Naive thymus-derived CD8-positive, alpha-beta T cell (primary cell): Measurements from ENCODE around the gene TMEM207. TPM values are rescaled to one million over a fixed set of nuclear protein-coding genes. Genes with fewer than 3 reads are reported as not detected.
"Not testable (repeated sequence)": the region's sequence is repeated elsewhere in the genome, so short reads cannot be mapped to it uniquely, and the experiment has no call there.

Source experiments
- ATAC-seq, 2 donors: fragments of 150-1000 bp; cut with Tn5 transposase in 1 of 2; sonication (Bioruptor Pico), chemical (Tn5 transposase) in 1 of 2; 1 replicate in 1 of 2; 2 replicates in 1 of 2; pipeline ENCODE4 v1.10.0; 2021; ENCODE audit warnings: mild to moderate bottlenecking in 2 of 2, moderate library complexity in 2 of 2
- POLR2A ChIA-PET: fragments of 350-600 bp; sonication (Branson Sonifier 250); formaldehyde crosslinking; loops from one replicate; lab custom pipeline; 2021; ENCODE audit warnings: antibody characterized with exemption; lab: Charles Lee
- DNase-seq, 10 donors: peaks; one replicate each; pipeline versions ENCODE4 v3.0.0 to v3.0.0-alpha.2; 2020 to 2022
- H3K27ac Mint-ChIP-seq, 10 donors: one replicate each; pipeline ENCODE4 v1.8.0; 2020 to 2022; ENCODE audit warnings: mild to moderate bottlenecking in 10 of 10, mixed read lengths in 10 of 10, moderate library complexity in 4 of 10, inconsistent platforms in 1 of 10
- H3K27me3 Mint-ChIP-seq, 5 donors: one replicate each; pipeline ENCODE4 v1.8.0; 2021 to 2022; ENCODE audit warnings: mixed read lengths in 5 of 5
- H3K36me3 Mint-ChIP-seq, 3 donors: one replicate each; pipeline ENCODE4 v1.8.0; 2020 to 2022; ENCODE audit warnings: mixed read lengths in 3 of 3, mild to moderate bottlenecking in 2 of 3, inconsistent platforms in 1 of 3
- H3K4me1 Mint-ChIP-seq, 4 donors: one replicate each; pipeline ENCODE4 v1.8.0; 2021 to 2022; ENCODE audit warnings: mixed read lengths in 4 of 4
- H3K4me3 Mint-ChIP-seq, 10 donors: one replicate each; pipeline ENCODE4 v1.8.0; 2020 to 2022; ENCODE audit warnings: mild to moderate bottlenecking in 10 of 10, mixed read lengths in 10 of 10, moderate library complexity in 6 of 10, inconsistent platforms in 1 of 10
- H3K9me3 Mint-ChIP-seq, 9 donors: one replicate each; pipeline ENCODE4 v1.8.0; 2020 to 2022; ENCODE audit warnings: mixed read lengths in 9 of 9, mild to moderate bottlenecking in 3 of 9, inconsistent platforms in 1 of 9, moderate library complexity in 1 of 9
- polyA plus RNA-seq, 3 donors: library from polyadenylated mRNA; unstranded; fragments of 300-500 nt; fragmentation: Illumina TruSeq; gene quantifications; one replicate each; pipeline ENCODE4 v1.2.3, GENCODE V29; 2021
- total RNA-seq, 8 experiments: library from RNA in 2 of 8; stranded (reverse) in 2 of 8; gene quantifications; one replicate each; pipeline ENCODE4 v1.2.3 and lab custom pipeline; 2021 to 2026

The TMEM207 gene
- total and polyA plus RNA-seq, 5 experiments from 2014 or later, result not detected

DNA sequence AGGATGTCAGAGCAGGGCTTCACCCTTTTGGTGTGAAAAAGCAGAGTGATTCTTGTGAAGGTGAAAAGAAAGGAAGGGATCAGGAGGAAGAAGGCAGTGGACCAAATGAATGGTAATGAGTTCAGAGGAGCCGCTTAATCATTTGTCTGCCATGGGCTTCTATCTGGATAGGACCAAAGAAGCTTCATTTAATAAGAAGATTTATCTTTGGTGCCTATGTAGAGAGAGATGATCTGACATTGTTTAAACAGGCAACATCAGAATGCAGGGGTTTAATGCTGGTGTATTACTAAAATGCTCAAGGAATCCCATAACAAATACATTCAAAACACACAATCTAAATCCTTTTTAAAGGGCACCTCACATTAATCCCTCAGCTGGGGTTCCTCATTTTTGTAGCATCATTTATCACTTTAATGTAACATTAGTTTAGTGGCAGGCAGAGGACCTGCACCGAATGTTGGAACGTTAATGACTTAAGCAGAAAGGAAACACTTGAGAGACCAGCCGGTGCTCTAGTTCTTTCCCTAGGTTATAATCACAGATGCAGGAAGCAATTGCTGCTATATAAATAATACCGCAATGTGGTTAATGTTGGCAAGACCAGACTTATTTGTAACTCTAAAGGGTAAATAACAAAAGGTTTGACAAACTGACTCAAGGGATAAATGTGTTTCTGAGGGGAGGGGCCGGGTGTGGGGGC lies 36.3 kb upstream of the TMEM207 start:
- H3K4me3 Mint-ChIP-seq, result no peak overlapping the region
- H3K27me3 Mint-ChIP-seq, result peaks cover 10 to 39% (median 15%) of the 10 kb centered on the region in 5 donors
- no peaks in the 10 kb centered on the region for H3K9me3 Mint-ChIP-seq
- DNase-seq, result no peak
- no peak for ATAC-seq
- H3K36me3 Mint-ChIP-seq, result no peaks in the 10 kb centered on the region
- POLR2A ChIA-PET, result no interaction called here
- H3K27ac Mint-ChIP-seq, result no peak overlapping the region
- peaks cover 0 to 6% (median under 1%) of the 10 kb centered on the region in 4 donors for H3K4me1 Mint-ChIP-seq

- H3K27ac Mint-ChIP-seq, result no peak overlapping the region
- H3K27me3 Mint-ChIP-seq, result peaks cover 0 to 13% (median 2%) of the 10 kb centered on the region in 5 donors
- peaks cover 0 to 6% (median under 1%) of the 10 kb centered on the region in 4 donors for H3K4me1 Mint-ChIP-seq
- DNase-seq (no peak), ATAC-seq (no peak)
- H3K9me3 Mint-ChIP-seq, result no peaks in the 10 kb centered on the region
- H3K4me3 Mint-ChIP-seq, result no peak overlapping the region
- no peaks in the 10 kb centered on the region for H3K36me3 Mint-ChIP-seq
- POLR2A ChIA-PET, result no interaction called here
These were observed 32.1 kb upstream of the TMEM207 start for GRCh38 chr3:190481779-190482178.

- ATAC-seq, H3K27me3 Mint-ChIP-seq, DNase-seq, POLR2A ChIA-PET, H3K27ac Mint-ChIP-seq, H3K4me3 Mint-ChIP-seq, H3K4me1 Mint-ChIP-seq: not testable (repeated sequence)
- Mint-ChIP-seq H3K36me3 (peaks cover 0 to 27% (median 5%) of the 10 kb centered on the region in 3 donors), H3K9me3 (peaks cover 4 to 28% (median 20%) of the 10 kb centered on the region in 9 donors)
These were observed 23.6 kb upstream of the TMEM207 start for GRCh38 chr3:190473261-190473660.

- Mint-ChIP-seq H3K27ac (no peak overlapping the region), H3K27me3 (peaks cover 10 to 26% (median 12%) of the 10 kb centered on the region in 5 donors), H3K4me1 (no peaks in the 10 kb centered on the region), H3K9me3 (peaks cover 4 to 24% (median 20%) of the 10 kb centered on the region in 9 donors), H3K4me3 (no peak overlapping the region), H3K36me3 (peaks cover 0 to 27% (median 5%) of the 10 kb centered on the region in 3 donors)
- DNase-seq (no peak), ATAC-seq (no peak)
- POLR2A ChIA-PET, result no interaction called here
These were observed 18.2 kb upstream of the TMEM207 start for GRCh38 chr3:190467922-190468321.

DNA sequence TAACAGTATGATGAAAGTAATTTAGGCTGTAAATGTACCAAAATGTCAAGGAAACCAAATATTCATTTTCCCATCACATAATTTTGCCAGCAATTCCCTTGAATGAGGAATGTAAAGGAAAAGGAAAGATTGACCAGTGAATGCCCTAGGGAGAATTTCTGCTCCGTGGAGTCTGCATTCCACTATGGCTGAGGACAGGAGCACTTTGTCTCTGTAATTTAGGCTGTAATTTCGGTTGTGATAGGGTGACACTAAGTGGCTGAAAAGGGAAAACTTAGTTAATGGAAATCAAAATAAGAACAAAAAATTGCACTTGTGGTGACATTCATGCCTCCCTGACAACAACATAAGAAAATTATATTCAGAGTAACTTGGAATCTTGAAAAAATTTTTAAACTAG lies 8.3 kb upstream of the TMEM207 start:
- POLR2A ChIA-PET, result no interaction called here
- no peak for DNase-seq
- peaks cover 6 to 23% (median 19%) of the 10 kb centered on the region in 5 donors for H3K27me3 Mint-ChIP-seq
- H3K9me3 Mint-ChIP-seq, result no peaks in the 10 kb centered on the region
- H3K4me3 Mint-ChIP-seq, result no peak overlapping the region
- no peak for ATAC-seq
- no peak overlapping the region for H3K27ac Mint-ChIP-seq
- H3K36me3 Mint-ChIP-seq, result no peaks in the 10 kb centered on the region
- no peaks in the 10 kb centered on the region for H3K4me1 Mint-ChIP-seq

DNA sequence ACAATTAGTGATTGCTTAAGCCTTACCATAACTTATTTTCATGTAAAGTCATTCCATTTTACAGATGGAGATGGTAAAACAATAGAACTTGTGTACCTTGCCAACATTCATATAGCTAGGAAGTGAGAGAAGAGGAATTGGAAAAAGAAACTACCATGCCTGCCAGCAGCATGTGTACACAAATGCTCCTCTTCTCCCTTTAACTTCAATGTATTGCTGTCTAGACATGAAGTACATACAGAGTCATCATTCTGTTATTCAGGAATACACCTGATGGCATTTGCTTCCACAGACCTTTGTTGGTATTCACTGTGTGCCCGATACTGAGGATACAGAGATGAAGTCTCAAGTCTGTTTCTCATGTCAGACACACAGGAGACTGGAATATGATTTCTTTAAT lies 7.1 kb upstream of the TMEM207 start:
- ATAC-seq (no peak), DNase-seq (no peak)
- H3K36me3 Mint-ChIP-seq, result no peaks in the 10 kb centered on the region

GRCh38 chr3:190455828-190456227 lies 6.1 kb upstream of the TMEM207 start:
- no peaks in the 10 kb centered on the region for H3K4me1 Mint-ChIP-seq
- ATAC-seq, result no peak
- H3K4me3 Mint-ChIP-seq, result no peak overlapping the region
- H3K36me3 Mint-ChIP-seq, result no peaks in the 10 kb centered on the region
- H3K9me3 Mint-ChIP-seq, result no peaks in the 10 kb centered on the region
- DNase-seq, result no peak
- no peak overlapping the region for H3K27ac Mint-ChIP-seq
- POLR2A ChIA-PET, result no interaction called here
- peaks cover 2 to 23% (median 12%) of the 10 kb centered on the region in 5 donors for H3K27me3 Mint-ChIP-seq

More for the DNA sequence above, 7.1 kb upstream of the TMEM207 start:
- Mint-ChIP-seq H3K27me3 (peaks cover 2 to 23% (median 12%) of the 10 kb centered on the region in 5 donors), H3K4me1 (no peaks in the 10 kb centered on the region), H3K4me3 (no peak overlapping the region), H3K9me3 (no peaks in the 10 kb centered on the region), H3K27ac (no peak overlapping the region)
- POLR2A ChIA-PET, result no interaction called here

DNA sequence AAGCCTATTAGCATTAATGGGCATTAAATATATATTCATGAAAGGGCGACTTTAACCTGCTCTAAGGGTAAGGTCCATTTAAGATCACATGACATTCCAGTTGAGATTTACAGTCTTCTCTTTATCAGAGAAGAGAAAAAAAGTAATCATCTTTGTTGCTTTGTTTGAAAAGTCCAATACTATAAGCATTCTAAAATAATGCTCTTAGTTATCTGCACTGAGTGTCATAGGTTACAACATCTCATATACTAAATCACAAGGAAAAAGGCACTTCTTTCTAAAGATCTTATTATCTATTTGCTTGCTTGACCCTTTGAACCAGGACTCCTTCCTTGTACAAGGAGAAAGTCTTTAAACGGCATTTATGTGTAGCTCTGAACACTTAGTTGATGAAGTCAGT lies 1.4 kb downstream of the TMEM207 start:
- Mint-ChIP-seq H3K36me3 (no peaks in the 10 kb centered on the region), H3K4me3 (no peak overlapping the region), H3K27me3 (peaks cover 0 to 7% (median 0%) of the 10 kb centered on the region in 5 donors), H3K27ac (no peak overlapping the region), H3K4me1 (peaks cover 3 to 12% (median 8%) of the 10 kb centered on the region in 4 donors), H3K9me3 (no peaks in the 10 kb centered on the region)
- DNase-seq, result no peak
- ATAC-seq, result no peak
- POLR2A ChIA-PET, result no interaction called here

- no peak for DNase-seq
These were observed 3.0 kb downstream of the TMEM207 start for GRCh38 chr3:190446573-190447279.

DNA sequence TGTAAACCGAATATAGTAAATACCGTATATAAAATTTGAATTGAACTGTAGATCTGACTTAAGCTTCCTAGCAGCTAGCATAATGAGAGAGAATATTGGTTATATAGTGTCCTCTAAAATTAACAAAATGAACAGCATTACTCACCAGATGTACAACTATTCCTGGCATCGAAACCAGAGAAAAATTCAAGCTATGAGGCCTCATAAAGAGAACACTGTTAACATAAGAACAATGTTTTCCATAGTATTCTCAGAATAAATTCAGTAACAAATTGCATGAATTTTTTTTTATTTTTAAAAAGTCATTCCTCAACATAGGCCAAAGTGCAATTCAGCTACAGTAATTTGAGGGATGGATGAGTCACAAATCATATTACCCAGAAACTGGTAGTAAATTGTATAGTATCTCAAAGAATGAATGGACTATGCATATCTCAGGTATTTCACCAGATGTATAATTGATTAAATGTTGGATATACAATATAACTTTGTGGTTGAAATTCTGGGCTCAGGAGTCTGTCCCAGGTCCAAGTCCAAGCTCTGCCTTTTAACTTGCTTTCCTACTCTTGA lies 5.0 kb downstream of the TMEM207 start:
- no peak for DNase-seq
- no peaks in the 10 kb centered on the region for H3K36me3 Mint-ChIP-seq
- peaks cover 3 to 12% (median 8%) of the 10 kb centered on the region in 4 donors for H3K4me1 Mint-ChIP-seq
- POLR2A ChIA-PET, result no interaction called here
- no peak overlapping the region for H3K27ac Mint-ChIP-seq
- no peaks in the 10 kb centered on the region for H3K9me3 Mint-ChIP-seq
- no peak for ATAC-seq
- H3K4me3 Mint-ChIP-seq, result no peak overlapping the region
- peaks cover 0 to 11% (median 2%) of the 10 kb centered on the region in 5 donors for H3K27me3 Mint-ChIP-seq

More at GRCh38 chr3:190446573-190447279, 3.0 kb downstream of the TMEM207 start:
- H3K4me3 Mint-ChIP-seq, result peak overlapping the region in 2 of 10 donors; percentile 1 to 2
- POLR2A ChIA-PET, result no interaction called here
- peaks cover 3 to 12% (median 8%) of the 10 kb centered on the region in 4 donors for H3K4me1 Mint-ChIP-seq
- no peaks in the 10 kb centered on the region for H3K9me3 Mint-ChIP-seq
- peak in 1 of 2 donors; percentile 33 for ATAC-seq
- H3K36me3 Mint-ChIP-seq, result no peaks in the 10 kb centered on the region
- peaks cover 0 to 8% (median 0%) of the 10 kb centered on the region in 5 donors for H3K27me3 Mint-ChIP-seq
- peak overlapping the region in 2 of 10 donors; percentile 6 to 29 for H3K27ac Mint-ChIP-seq

- H3K4me3 Mint-ChIP-seq, result no peak overlapping the region
- POLR2A ChIA-PET, result no interaction called here
- ATAC-seq (no peak), DNase-seq (no peak)
- H3K4me1 Mint-ChIP-seq, result peaks cover 3 to 12% (median 8%) of the 10 kb centered on the region in 4 donors
- H3K27me3 Mint-ChIP-seq, result peaks cover 0 to 18% (median 2%) of the 10 kb centered on the region in 5 donors
- H3K36me3 Mint-ChIP-seq, result no peaks in the 10 kb centered on the region
- H3K27ac Mint-ChIP-seq, result no peak overlapping the region
- no peaks in the 10 kb centered on the region for H3K9me3 Mint-ChIP-seq
These were observed 5.7 kb downstream of the TMEM207 start for GRCh38 chr3:190444006-190444405.

DNA sequence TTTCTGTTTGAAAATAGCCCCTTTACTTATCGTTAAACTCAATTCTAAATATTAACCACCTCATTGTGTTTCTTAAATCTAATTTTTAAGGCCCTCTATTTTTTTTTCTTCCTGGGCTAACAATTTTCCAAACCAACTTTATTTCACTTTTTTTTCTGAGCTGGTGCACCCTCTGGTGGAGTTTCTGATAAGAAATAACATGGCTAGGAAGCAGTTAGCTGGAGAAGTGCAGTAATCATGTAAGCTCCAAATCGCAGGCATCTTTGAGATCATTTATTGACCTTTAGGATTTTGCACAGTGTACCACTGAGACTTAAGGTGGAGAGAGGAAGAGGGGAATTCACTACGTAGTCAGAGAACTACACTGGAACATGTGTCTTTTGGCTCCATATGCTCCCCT lies 6.4 kb downstream of the TMEM207 start:
- DNase-seq (no peak), ATAC-seq (no peak)
- no peaks in the 10 kb centered on the region for H3K9me3 Mint-ChIP-seq
- H3K27me3 Mint-ChIP-seq, result peaks cover 0 to 18% (median 2%) of the 10 kb centered on the region in 5 donors
- H3K4me1 Mint-ChIP-seq, result peaks cover 3 to 12% (median 8%) of the 10 kb centered on the region in 4 donors
- no peak overlapping the region for H3K4me3 Mint-ChIP-seq
- POLR2A ChIA-PET, result no interaction called here
- H3K27ac Mint-ChIP-seq, result no peak overlapping the region
- no peaks in the 10 kb centered on the region for H3K36me3 Mint-ChIP-seq

DNA sequence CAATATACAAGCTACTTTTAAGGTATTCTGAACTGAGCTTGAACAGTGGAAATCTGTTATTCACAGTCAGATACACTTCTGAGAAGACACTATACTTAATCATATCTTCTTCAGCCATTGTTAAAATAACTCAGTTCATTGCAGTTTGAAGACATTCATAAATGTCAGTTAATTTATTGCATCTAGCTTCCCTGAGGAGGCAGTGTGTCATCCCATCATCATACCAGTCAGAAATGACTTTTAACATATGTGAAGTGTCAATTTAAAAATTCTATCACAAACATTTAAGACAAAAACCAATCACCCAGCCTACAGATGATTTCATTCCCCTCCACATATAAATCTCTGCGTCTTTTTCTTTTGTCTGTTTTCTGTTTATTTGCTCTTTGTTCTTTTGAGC lies 7.5 kb downstream of the TMEM207 start:
- H3K27me3 Mint-ChIP-seq, result peaks cover 0 to 20% (median 5%) of the 10 kb centered on the region in 5 donors
- POLR2A ChIA-PET, result no interaction called here
- no peak for ATAC-seq
- H3K4me3 Mint-ChIP-seq, result no peak overlapping the region
- no peaks in the 10 kb centered on the region for H3K36me3 Mint-ChIP-seq
- no peak for DNase-seq
- H3K4me1 Mint-ChIP-seq, result peaks cover 3 to 12% (median 8%) of the 10 kb centered on the region in 4 donors
- H3K9me3 Mint-ChIP-seq, result peaks cover 0 to 1% (median 0%) of the 10 kb centered on the region in 9 donors
- no peak overlapping the region for H3K27ac Mint-ChIP-seq
